Activated T-helper 17 cell treated with anti-CD3 and anti-CD28 coated beads, Interleukin-2, amount 50 U/mL, for 72 hours (primary cell): ENCODE measurements around the gene ZNF280C. TPM values are rescaled to one million over a fixed set of nuclear protein-coding genes. Genes with fewer than 3 reads are reported as not detected.

Experiments used
- ATAC-seq: fragments of 150-1000 bp; cut with Tn5 transposase; replicated peaks from 2 replicates; pipeline ENCODE4 v1.10.0; 2021; ENCODE audit warnings: mild to moderate bottlenecking, moderate library complexity
- H3K27ac Mint-ChIP-seq: one replicate; pipeline ENCODE4 v1.8.0; 2022; ENCODE audit warnings: mixed read lengths
- H3K27me3 Mint-ChIP-seq: one replicate; pipeline ENCODE4 v1.8.0; 2022; ENCODE audit warnings: mixed read lengths
- H3K36me3 Mint-ChIP-seq: one replicate; pipeline ENCODE4 v1.8.0; 2022; ENCODE audit warnings: low read depth, mild to moderate bottlenecking, mixed read lengths
- H3K4me1 Mint-ChIP-seq: one replicate; pipeline ENCODE4 v1.8.0; 2022; ENCODE audit warnings: mixed read lengths
- H3K4me3 Mint-ChIP-seq: one replicate; pipeline ENCODE4 v1.8.0; 2022; ENCODE audit warnings: mild to moderate bottlenecking, mixed read lengths
- H3K9me3 Mint-ChIP-seq: one replicate; pipeline ENCODE4 v1.8.0; 2022; ENCODE audit warnings: mixed read lengths
- total RNA-seq, 2 donors: library from RNA; stranded (reverse); gene quantifications; one replicate each; pipeline ENCODE4 v1.2.3, GENCODE V29; 2022

Gene ZNF280C
- total RNA-seq, 2 donors from 2014 or later, result 4.8 to 8.2 TPM

DNA sequence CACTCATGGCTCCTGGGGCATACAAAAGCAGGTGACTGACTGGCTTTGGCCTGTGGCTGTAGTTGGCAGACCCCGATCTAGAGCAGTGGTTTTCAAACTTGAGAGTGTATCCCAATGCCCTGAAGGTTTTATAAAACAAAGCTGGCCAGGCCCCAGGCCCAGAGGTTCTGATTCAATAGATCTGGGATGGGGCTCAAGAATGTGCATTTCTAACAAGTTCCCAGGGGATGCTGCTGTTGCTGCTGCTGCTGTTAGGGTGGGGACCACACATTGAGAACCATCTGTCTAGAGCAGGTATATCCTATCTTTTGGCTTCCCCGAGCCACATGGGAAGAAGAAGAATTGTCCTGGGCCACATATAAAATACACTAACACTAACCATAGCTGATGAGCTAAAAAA, 110.4 kb downstream of the ZNF280C start:
- H3K27me3 Mint-ChIP-seq, result no peaks in the 10 kb centered on the region
- no peak overlapping the region for H3K27ac Mint-ChIP-seq
- H3K36me3 Mint-ChIP-seq, result peaks cover 43% of the 10 kb centered on the region
- no peak for ATAC-seq
- H3K4me3 Mint-ChIP-seq, result no peak overlapping the region
- H3K9me3 Mint-ChIP-seq, result no peaks in the 10 kb centered on the region
- peaks cover 5% of the 10 kb centered on the region for H3K4me1 Mint-ChIP-seq

GRCh38 chrX:130155564-130155963, 113.1 kb downstream of the ZNF280C start:
- Mint-ChIP-seq H3K4me1 (peaks cover 5% of the 10 kb centered on the region), H3K27me3 (no peaks in the 10 kb centered on the region), H3K9me3 (no peaks in the 10 kb centered on the region), H3K4me3 (no peak overlapping the region), H3K27ac (no peak overlapping the region), H3K36me3 (peaks cover 34% of the 10 kb centered on the region)
- ATAC-seq, result no peak

Other genes starting within 250 kb of the ZNF280C start
- 10 to 100 TPM; 23.5 to 25.6 TPM for gene ELF4, start 158.4 kb downstream of the ZNF280C start, total RNA-seq
- gene AIFM1, start 103.1 kb downstream of the ZNF280C start, total RNA-seq, result 10 to 100 TPM; 25.4 to 67.3 TPM
- 10 to 100 TPM; 34.6 to 36.1 TPM for gene RAB33A, start 96.9 kb downstream of the ZNF280C start, total RNA-seq
- gene SLC25A14, start 71.0 kb upstream of the ZNF280C start, total RNA-seq, result 10 to 100 TPM; 11.6 to 15.7 TPM
- gene GPR119, start 116.8 kb upstream of the ZNF280C start, total RNA-seq, result not detected
- gene RBMX2, start 133.1 kb upstream of the ZNF280C start, total RNA-seq, result 10 to 100 TPM; 24.1 to 25.2 TPM